ENCODE results near the gene TP63. TPM values are rescaled to one million over a fixed set of nuclear protein-coding genes. Genes with fewer than 3 reads are reported as not detected.

TP63 gene
- polyA plus RNA-seq, 2 of the 4 experiments (the other 2 are of a cell fraction) = 1.5 to 5.4 TPM

DNA sequence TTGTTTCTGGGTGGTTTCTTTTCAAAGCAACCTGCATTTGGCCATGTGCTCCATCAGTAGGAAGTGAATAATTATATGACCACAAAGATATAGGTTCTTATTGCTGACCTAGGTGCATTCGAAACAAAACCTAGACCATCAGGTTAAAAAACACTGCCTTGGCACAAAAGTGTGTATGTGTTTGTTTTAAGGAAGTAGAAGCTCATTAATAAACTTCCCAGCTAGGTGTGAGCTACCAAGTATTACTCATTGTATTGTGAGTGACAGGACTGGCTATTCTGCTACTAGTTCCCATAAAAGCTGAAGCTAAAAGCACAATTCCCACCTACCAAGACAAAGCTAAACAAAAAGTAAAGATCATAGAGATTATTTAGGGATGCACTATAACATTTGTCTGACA, 168.2 kb downstream of the TP63 start:
- no peak for DNase-seq (ENCODE audit: low read depth in 1 of 2, low spot score in 1 of 2)
- 93% methylated on average over 1 of the region's 1 CpG for WGBS (ENCODE audit: missing lambda C conversion rate)
- H3K9me3 ChIP-seq = no peaks in the 10 kb centered on the region
- H3K27ac ChIP-seq = no peak overlapping the region
- TF ChIP-seq HDAC2 (IDR thresholded peaks at IDR 0.05) = no peak
- TF ChIP-seq, protein P1, sequence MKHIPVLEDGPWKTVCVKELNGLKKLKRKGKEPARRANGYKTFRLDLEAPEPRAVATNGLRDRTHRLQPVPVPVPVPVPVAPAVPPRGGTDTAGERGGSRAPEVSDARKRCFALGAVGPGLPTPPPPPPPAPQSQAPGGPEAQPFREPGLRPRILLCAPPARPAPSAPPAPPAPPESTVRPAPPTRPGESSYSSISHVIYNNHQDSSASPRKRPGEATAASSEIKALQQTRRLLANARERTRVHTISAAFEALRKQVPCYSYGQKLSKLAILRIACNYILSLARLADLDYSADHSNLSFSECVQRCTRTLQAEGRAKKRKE (CRISPR knock-in tag; IDR thresholded peaks at IDR 0.05; ENCODE audit: low read depth) = no peak
- TF ChIP-seq, protein P2, sequence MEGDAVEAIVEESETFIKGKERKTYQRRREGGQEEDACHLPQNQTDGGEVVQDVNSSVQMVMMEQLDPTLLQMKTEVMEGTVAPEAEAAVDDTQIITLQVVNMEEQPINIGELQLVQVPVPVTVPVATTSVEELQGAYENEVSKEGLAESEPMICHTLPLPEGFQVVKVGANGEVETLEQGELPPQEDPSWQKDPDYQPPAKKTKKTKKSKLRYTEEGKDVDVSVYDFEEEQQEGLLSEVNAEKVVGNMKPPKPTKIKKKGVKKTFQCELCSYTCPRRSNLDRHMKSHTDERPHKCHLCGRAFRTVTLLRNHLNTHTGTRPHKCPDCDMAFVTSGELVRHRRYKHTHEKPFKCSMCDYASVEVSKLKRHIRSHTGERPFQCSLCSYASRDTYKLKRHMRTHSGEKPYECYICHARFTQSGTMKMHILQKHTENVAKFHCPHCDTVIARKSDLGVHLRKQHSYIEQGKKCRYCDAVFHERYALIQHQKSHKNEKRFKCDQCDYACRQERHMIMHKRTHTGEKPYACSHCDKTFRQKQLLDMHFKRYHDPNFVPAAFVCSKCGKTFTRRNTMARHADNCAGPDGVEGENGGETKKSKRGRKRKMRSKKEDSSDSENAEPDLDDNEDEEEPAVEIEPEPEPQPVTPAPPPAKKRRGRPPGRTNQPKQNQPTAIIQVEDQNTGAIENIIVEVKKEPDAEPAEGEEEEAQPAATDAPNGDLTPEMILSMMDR (IDR thresholded peaks at IDR 0.05) = no peak
- TF ChIP-seq, protein P3, sequence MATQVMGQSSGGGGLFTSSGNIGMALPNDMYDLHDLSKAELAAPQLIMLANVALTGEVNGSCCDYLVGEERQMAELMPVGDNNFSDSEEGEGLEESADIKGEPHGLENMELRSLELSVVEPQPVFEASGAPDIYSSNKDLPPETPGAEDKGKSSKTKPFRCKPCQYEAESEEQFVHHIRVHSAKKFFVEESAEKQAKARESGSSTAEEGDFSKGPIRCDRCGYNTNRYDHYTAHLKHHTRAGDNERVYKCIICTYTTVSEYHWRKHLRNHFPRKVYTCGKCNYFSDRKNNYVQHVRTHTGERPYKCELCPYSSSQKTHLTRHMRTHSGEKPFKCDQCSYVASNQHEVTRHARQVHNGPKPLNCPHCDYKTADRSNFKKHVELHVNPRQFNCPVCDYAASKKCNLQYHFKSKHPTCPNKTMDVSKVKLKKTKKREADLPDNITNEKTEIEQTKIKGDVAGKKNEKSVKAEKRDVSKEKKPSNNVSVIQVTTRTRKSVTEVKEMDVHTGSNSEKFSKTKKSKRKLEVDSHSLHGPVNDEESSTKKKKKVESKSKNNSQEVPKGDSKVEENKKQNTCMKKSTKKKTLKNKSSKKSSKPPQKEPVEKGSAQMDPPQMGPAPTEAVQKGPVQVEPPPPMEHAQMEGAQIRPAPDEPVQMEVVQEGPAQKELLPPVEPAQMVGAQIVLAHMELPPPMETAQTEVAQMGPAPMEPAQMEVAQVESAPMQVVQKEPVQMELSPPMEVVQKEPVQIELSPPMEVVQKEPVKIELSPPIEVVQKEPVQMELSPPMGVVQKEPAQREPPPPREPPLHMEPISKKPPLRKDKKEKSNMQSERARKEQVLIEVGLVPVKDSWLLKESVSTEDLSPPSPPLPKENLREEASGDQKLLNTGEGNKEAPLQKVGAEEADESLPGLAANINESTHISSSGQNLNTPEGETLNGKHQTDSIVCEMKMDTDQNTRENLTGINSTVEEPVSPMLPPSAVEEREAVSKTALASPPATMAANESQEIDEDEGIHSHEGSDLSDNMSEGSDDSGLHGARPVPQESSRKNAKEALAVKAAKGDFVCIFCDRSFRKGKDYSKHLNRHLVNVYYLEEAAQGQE (IDR thresholded peaks at IDR 0.05) = no peak
- ChIA-PET CTCF (no interaction called here), POLR2A (no interaction called here)
- no peak overlapping the region for H3K4me2 ChIP-seq
- no peak for FAIRE-seq
- no peak overlapping the region for H3K4me3 ChIP-seq
- H3K4me1 ChIP-seq = peaks cover 5% of the 10 kb centered on the region; the same call in 1 of the 3 replicates
- no peak for ATAC-seq

DNA sequence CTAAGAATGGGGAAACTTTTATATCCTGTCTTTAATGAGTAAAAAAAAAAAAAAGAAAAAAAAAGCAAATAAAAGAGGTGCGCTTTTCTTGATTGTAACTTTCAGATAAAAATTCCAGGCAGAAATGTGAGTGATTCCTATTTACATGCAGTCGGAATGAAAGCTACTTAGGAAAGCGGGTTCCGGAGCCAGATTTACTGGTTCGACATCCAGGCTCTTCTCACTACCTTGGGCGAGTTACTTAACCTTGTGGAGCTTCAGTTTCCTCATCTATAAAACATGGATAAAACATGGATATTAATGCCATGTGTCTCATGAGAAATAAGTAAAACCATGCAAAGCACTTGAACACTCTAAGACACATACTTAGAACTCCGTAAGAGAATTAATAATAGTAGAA, 169.2 kb downstream of the TP63 start:
- no peak for ATAC-seq
- Histone ChIP-seq H3K9me3 (no peaks in the 10 kb centered on the region), H3K4me2 (no peak overlapping the region), H3K4me1 (peaks cover 5% of the 10 kb centered on the region; the same call in 1 of the 3 replicates), H3K4me3 (no peak overlapping the region), H3K27ac (no peak overlapping the region)
- 90% methylated on average over 7 of the region's 7 CpGs for WGBS (ENCODE audit: missing lambda C conversion rate)
- DNase-seq (ENCODE audit: low read depth in 1 of 2, low spot score in 1 of 2) = no peak
- ChIA-PET POLR2A (no interaction called here), CTCF (no interaction called here)
- FAIRE-seq = no peak
- TF ChIP-seq NR3C1 (IDR thresholded peaks at IDR 0.05) (no peak), RCOR1 (IDR thresholded peaks at IDR 0.05; ENCODE audit: low read depth, low read length) (no peak), CEBPB (IDR thresholded peaks at IDR 0.05) (no peak), CHD2 (IDR thresholded peaks at IDR 0.05; ENCODE audit: low read length, partially characterized antibody) (no peak), KDM5A (IDR thresholded peaks at IDR 0.05) (no peak), TFCP2L1 (CRISPR knock-in tag; IDR thresholded peaks at IDR 0.05) (no peak)
- TF ChIP-seq, protein P4, sequence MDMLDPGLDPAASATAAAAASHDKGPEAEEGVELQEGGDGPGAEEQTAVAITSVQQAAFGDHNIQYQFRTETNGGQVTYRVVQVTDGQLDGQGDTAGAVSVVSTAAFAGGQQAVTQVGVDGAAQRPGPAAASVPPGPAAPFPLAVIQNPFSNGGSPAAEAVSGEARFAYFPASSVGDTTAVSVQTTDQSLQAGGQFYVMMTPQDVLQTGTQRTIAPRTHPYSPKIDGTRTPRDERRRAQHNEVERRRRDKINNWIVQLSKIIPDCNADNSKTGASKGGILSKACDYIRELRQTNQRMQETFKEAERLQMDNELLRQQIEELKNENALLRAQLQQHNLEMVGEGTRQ (IDR thresholded peaks at IDR 0.05) = no peak

DNA sequence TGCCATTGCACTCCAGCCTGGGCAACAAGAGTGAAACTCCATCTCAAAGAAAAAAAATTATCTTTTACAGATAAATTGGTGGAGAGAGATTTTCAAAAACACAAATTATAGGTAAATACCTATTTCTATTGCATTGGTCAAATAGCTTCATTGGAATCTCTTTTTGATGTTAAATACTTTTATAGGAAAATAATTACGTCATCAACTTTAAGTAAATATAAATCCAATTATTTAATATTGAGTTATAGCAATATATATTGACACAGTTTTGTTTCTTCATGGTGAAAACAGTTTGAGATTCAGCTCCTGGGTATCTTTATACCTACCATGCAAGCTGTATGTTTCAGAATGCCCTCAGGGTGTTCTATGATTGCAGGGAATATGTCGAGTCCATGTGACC, 172.1 kb downstream of the TP63 start:
- Histone ChIP-seq H3K4me1 (peaks cover 5% of the 10 kb centered on the region; the same call in 1 of the 3 replicates), H3K4me2 (no peak overlapping the region), H3K9me3 (no peaks in the 10 kb centered on the region), H3K27ac (no peak overlapping the region), H3K4me3 (no peak overlapping the region)
- no peak for ATAC-seq
- ChIA-PET POLR2A (no interaction called here), CTCF (no interaction called here)
- 94% methylated on average over 2 of the region's 2 CpGs for WGBS (ENCODE audit: missing lambda C conversion rate)
- TF ChIP-seq ESRRA (IDR thresholded peaks at IDR 0.05; ENCODE audit: borderline replicate concordance, low read length) (no peak), FOXS1 (CRISPR knock-in tag; IDR thresholded peaks at IDR 0.05) (no peak), TP53 (CRISPR knock-in tag; IDR thresholded peaks at IDR 0.05) (no peak)
- no peak for DNase-seq (ENCODE audit: low read depth in 1 of 2, low spot score in 1 of 2)
- FAIRE-seq = no peak

Measured in A549 (cell line).